Natural killer cell (primary cell): Measurements from ENCODE around the gene SLC6A6. TPM values are rescaled to one million over a fixed set of nuclear protein-coding genes. Genes with fewer than 3 reads are reported as not detected.
"Not testable (repeated sequence)": the region's sequence is repeated elsewhere in the genome, so short reads cannot be mapped to it uniquely, and the experiment has no call there.

ENCODE experiments used
- ATAC-seq, 3 donors: fragments of 150-1000 bp in 2 of 3; fragments of 200-7000 bp in 1 of 3; cut with Tn5 transposase; 1 replicate in 1 of 3; 2 replicates in 2 of 3; pipeline ENCODE4 v1.10.0; 2021; ENCODE audit warnings: mild to moderate bottlenecking in 2 of 3, moderate library complexity in 2 of 3
- DNase-seq, 2 donors: peaks; one replicate each; pipeline versions ENCODE4 v3.0.0 to v3.0.0-alpha.2; 2013 to 2021; ENCODE audit warnings: mixed read lengths in 1 of 2
- H3K27ac ChIP-seq: one replicate; pipeline ENCODE4 v1.5.1; 2013; ENCODE audit warnings: mild to moderate bottlenecking, low read length
- H3K27me3 ChIP-seq: one replicate; pipeline ENCODE4 v1.6.1; 2013; ENCODE audit warnings: low read length; ENCODE audit not compliant: control insufficient read depth, insufficient read depth
- H3K36me3 ChIP-seq: one replicate; pipeline ENCODE4 v1.6.1; 2013; ENCODE audit warnings: low read length; ENCODE audit not compliant: control insufficient read depth, insufficient read depth
- H3K4me1 ChIP-seq: one replicate; pipeline ENCODE4 v1.6.1; 2013; ENCODE audit warnings: low read length; ENCODE audit not compliant: control insufficient read depth, insufficient read depth
- H3K4me3 ChIP-seq: one replicate; pipeline ENCODE4 v1.5.1; 2013; ENCODE audit warnings: low read length
- H3K9me3 ChIP-seq: one replicate; pipeline ENCODE4 v1.6.1; 2013; ENCODE audit warnings: low read length; ENCODE audit not compliant: control insufficient read depth, insufficient read depth
- H3K27ac Mint-ChIP-seq, 2 donors: one replicate each; pipeline ENCODE4 v1.8.0; 2022; ENCODE audit warnings: mild to moderate bottlenecking in 2 of 2, mixed read lengths in 2 of 2, moderate library complexity in 1 of 2
- H3K27me3 Mint-ChIP-seq, 2 donors: one replicate each; pipeline ENCODE4 v1.8.0; 2022; ENCODE audit warnings: low read depth in 2 of 2, mixed read lengths in 2 of 2
- H3K36me3 Mint-ChIP-seq: one replicate; pipeline ENCODE4 v1.8.0; 2022; ENCODE audit warnings: mixed read lengths
- H3K4me1 Mint-ChIP-seq, 2 donors: one replicate each; pipeline ENCODE4 v1.8.0; 2022; ENCODE audit warnings: mixed read lengths in 2 of 2
- H3K4me3 Mint-ChIP-seq: one replicate; pipeline ENCODE4 v1.8.0; 2022; ENCODE audit warnings: mild to moderate bottlenecking, moderate library complexity, mixed read lengths
- H3K9me3 Mint-ChIP-seq, 2 donors: one replicate each; pipeline ENCODE4 v1.8.0; 2022; ENCODE audit warnings: mixed read lengths in 2 of 2
- CTCF ChIP-seq: fragments of 200-600 bp; IDR thresholded peaks from one replicate; pipeline ENCODE4 v1.8.0; 2022; ENCODE audit warnings: antibody characterized with exemption
- WGBS: methylation state at CpG from one replicate; pipeline ENCODE4 v1.1.7; 2013; ENCODE audit warnings: missing lambda C conversion rate; ENCODE audit not compliant: insufficient coverage; 5-methylcytosine and 5-hydroxymethylcytosine counted together
- intact Hi-C: fragments of 100-400 bp; cut with micrococcal nuclease; formaldehyde crosslinking; loops from one replicate; pipeline ENCODE4 v1.14.2; 2022
- total RNA-seq, 4 donors: library from RNA; stranded (reverse); fragments of 120-200 nt in 1 of 4; gene quantifications; one replicate each; pipeline versions ENCODE4 v1.2.3 to v1.2.4, GENCODE V29; 2013 to 2022

Gene SLC6A6
- total RNA-seq, 3 donors from 2014 or later (not counting 1 experiment from before 2014, with no cell fraction given), result 43.7 to 55.4 (median 50.1) TPM

GRCh38 chr3:14434498-14435151, 32.2 kb downstream of the SLC6A6 start:
- TF ChIP-seq CTCF, result no peak
- Histone ChIP-seq H3K27ac (peak overlapping the region; percentile 97), H3K36me3 (no peaks in the 10 kb centered on the region), H3K4me1 (peaks cover 82% of the 10 kb centered on the region), H3K27me3 (no peaks in the 10 kb centered on the region), H3K4me3 (no peak overlapping the region), H3K9me3 (no peaks in the 10 kb centered on the region)
- Mint-ChIP-seq H3K4me1 (peaks cover 69 to 73% of the 10 kb centered on the region in 2 donors), H3K4me3 (peak overlapping the region; percentile 81), H3K27ac (peak overlapping the region; percentile 96 to 97), H3K9me3 (no peaks in the 10 kb centered on the region), H3K27me3 (no peaks in the 10 kb centered on the region), H3K36me3 (no peaks in the 10 kb centered on the region)
- ATAC-seq, result no peak
- intact Hi-C loops, result loop anchor here (5.0 kb wide), 2 partner anchors 663 to 1772 kb away; partner anchors contain the start of genes RAF1 and RBSN
- 52% methylated on average over 12 of the region's 12 CpGs for WGBS
- peak in 1 of 2 donors; percentile 22 for DNase-seq

- ATAC-seq, result no peak
- H3K4me1 Mint-ChIP-seq, result peaks cover 70 to 74% of the 10 kb centered on the region in 2 donors
- Histone ChIP-seq H3K27ac (peak overlapping the region; percentile 97), H3K36me3 (no peaks in the 10 kb centered on the region), H3K9me3 (no peaks in the 10 kb centered on the region), H3K27me3 (no peaks in the 10 kb centered on the region), H3K4me3 (no peak overlapping the region), H3K4me1 (peaks cover 80% of the 10 kb centered on the region)
- no peaks in the 10 kb centered on the region for H3K27me3 Mint-ChIP-seq
- H3K27ac Mint-ChIP-seq, result peak overlapping the region; percentile 96 to 97
- intact Hi-C loops, result no loop called here
- WGBS, result 91% methylated on average over 18 of the region's 18 CpGs
- TF ChIP-seq CTCF, result no peak
- no peak for DNase-seq
- no peaks in the 10 kb centered on the region for H3K9me3 Mint-ChIP-seq
- H3K36me3 Mint-ChIP-seq, result no peaks in the 10 kb centered on the region
- H3K4me3 Mint-ChIP-seq, result peak overlapping the region; percentile 81
Measured at GRCh38 chr3:14435175-14436014, 33.0 kb downstream of the SLC6A6 start.

- Histone ChIP-seq H3K4me1 (peaks cover 74% of the 10 kb centered on the region), H3K27ac (no peak overlapping the region), H3K4me3 (no peak overlapping the region), H3K27me3 (no peaks in the 10 kb centered on the region), H3K9me3 (no peaks in the 10 kb centered on the region), H3K36me3 (no peaks in the 10 kb centered on the region)
- H3K27ac Mint-ChIP-seq, result peak overlapping the region in 1 of 2 donors; percentile 80
- intact Hi-C loops, result no loop called here
- TF ChIP-seq CTCF, result no peak
- H3K4me1 Mint-ChIP-seq, result peaks cover 65 to 71% of the 10 kb centered on the region in 2 donors
- H3K27me3 Mint-ChIP-seq, result no peaks in the 10 kb centered on the region
- no peak overlapping the region for H3K4me3 Mint-ChIP-seq
- no peaks in the 10 kb centered on the region for H3K9me3 Mint-ChIP-seq
- no peak for DNase-seq
- ATAC-seq, result no peak
- H3K36me3 Mint-ChIP-seq, result no peaks in the 10 kb centered on the region
Measured at GRCh38 chr3:14436954-14437281, 34.5 kb downstream of the SLC6A6 start.

- H3K27ac Mint-ChIP-seq, ATAC-seq, DNase-seq, H3K36me3 ChIP-seq, H3K4me3 ChIP-seq, H3K36me3 Mint-ChIP-seq, H3K9me3 ChIP-seq, H3K9me3 Mint-ChIP-seq, H3K4me3 Mint-ChIP-seq, H3K27ac ChIP-seq, H3K27me3 Mint-ChIP-seq, intact Hi-C loops, H3K27me3 ChIP-seq: not testable (repeated sequence)
- WGBS, result 86% methylated on average over 6 of the region's 8 CpGs
- H3K4me1 Mint-ChIP-seq, result peaks cover 63 to 69% of the 10 kb centered on the region in 2 donors
- H3K4me1 ChIP-seq, result peaks cover 67% of the 10 kb centered on the region
Measured at GRCh38 chr3:14437705-14438104, 35.3 kb downstream of the SLC6A6 start.
